Lower lobe of right lung (tissue), 2 donors: ENCODE data around the gene SFTPB. TPM values are rescaled to one million over a fixed set of nuclear protein-coding genes. Genes with fewer than 3 reads are reported as not detected.

Experiments used
- ATAC-seq, 2 donors: fragments of 200-7000 bp; cut with Tn5 transposase; one replicate each; pipeline ENCODE4 v1.9.1; 2020 to 2022; ENCODE audit warnings: mild to moderate bottlenecking in 2 of 2, moderate library complexity in 2 of 2
- DNase-seq: peaks from one replicate; pipeline ENCODE4 v3.0.0-alpha.2; 2020
- H3K27ac ChIP-seq: fragments of 200-600 bp; one replicate; pipeline ENCODE4 v1.8.0; 2022
- H3K27me3 ChIP-seq: fragments of 200-600 bp; one replicate; pipeline ENCODE4 v1.8.0; 2022; ENCODE audit warnings: low read depth
- H3K36me3 ChIP-seq: fragments of 200-600 bp; one replicate; pipeline ENCODE4 v1.8.0; 2022; ENCODE audit warnings: mild to moderate bottlenecking
- H3K4me1 ChIP-seq: fragments of 200-600 bp; one replicate; pipeline ENCODE4 v1.8.0; 2022
- H3K4me3 ChIP-seq: fragments of 200-600 bp; one replicate; pipeline ENCODE4 v1.8.0; 2022; ENCODE audit warnings: mild to moderate bottlenecking
- H3K9me3 ChIP-seq: fragments of 200-600 bp; one replicate; pipeline ENCODE4 v1.8.0; 2022
- CTCF ChIP-seq: fragments of 200-600 bp; IDR thresholded peaks from one replicate; pipeline ENCODE4 v1.8.0; 2022; ENCODE audit warnings: antibody characterized with exemption, mild to moderate bottlenecking
- intact Hi-C: fragments of 100-400 bp; cut with DNase I; formaldehyde crosslinking; loops from one replicate; pipeline ENCODE4 v1.11.0; 2022
- total RNA-seq: library from RNA; stranded (reverse); fragmentation: NEBNext Ultra II Directional; extraction: Animal tissue kit (Norgen Biotek cat#: 25700); gene quantifications from one replicate; pipeline ENCODE4 v1.2.1, GENCODE V29; 2021
- donor health status: DM: no; HTN: yes; CAD: no; lungs with severe emphysema.

SFTPB gene
- total RNA-seq, 1 donor from 2014 or later = 12,584 TPM

DNA sequence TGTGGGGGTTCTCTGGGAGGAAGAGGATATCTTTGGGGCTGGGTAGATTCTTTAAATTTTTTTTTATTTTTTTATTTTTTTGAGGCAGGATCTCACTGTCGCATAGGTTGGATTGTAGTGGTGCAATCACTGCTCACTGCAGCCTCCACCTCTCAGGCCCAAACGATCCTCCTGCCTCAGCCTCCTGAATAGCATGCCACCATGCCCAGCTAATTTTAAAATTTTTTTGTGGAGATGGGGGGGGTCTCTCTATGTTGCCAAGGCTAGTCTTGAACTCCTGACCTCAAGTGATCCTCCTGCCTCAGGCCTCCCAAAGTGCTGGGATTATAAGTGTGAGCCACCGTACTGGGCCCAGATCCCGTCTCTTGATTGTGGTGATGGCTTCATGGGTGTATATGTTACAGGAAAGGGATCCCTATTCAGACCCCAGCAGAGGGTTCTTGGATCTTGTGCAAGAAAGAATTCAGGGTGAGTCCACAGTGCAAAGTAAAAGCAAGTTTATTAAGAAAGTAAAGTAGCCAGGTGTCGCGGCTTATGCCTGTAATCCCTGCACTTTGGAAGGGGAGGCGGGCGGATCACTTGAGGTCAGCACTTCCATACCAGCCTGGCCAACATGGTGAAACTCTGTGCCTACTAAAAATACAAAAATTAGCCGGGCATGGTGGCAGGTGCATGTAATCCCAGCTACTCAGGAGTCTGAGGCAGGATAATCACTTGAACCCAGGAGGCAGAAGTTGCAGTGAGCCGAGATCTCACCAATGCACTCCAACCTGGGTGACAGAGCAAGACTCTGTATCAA is 54.1 kb downstream of the SFTPB start:
- ATAC-seq (no peak), DNase-seq (no peak)
- no peak overlapping the region for H3K4me3 ChIP-seq
- no peaks in the 10 kb centered on the region for H3K27me3 ChIP-seq
- H3K36me3 ChIP-seq = peaks cover 12% of the 10 kb centered on the region
- no peaks in the 10 kb centered on the region for H3K9me3 ChIP-seq
- intact Hi-C loops = no loop called here
- H3K27ac ChIP-seq = no peak overlapping the region
- TF ChIP-seq CTCF = no peak
- H3K4me1 ChIP-seq = peaks cover 45% of the 10 kb centered on the region

DNA sequence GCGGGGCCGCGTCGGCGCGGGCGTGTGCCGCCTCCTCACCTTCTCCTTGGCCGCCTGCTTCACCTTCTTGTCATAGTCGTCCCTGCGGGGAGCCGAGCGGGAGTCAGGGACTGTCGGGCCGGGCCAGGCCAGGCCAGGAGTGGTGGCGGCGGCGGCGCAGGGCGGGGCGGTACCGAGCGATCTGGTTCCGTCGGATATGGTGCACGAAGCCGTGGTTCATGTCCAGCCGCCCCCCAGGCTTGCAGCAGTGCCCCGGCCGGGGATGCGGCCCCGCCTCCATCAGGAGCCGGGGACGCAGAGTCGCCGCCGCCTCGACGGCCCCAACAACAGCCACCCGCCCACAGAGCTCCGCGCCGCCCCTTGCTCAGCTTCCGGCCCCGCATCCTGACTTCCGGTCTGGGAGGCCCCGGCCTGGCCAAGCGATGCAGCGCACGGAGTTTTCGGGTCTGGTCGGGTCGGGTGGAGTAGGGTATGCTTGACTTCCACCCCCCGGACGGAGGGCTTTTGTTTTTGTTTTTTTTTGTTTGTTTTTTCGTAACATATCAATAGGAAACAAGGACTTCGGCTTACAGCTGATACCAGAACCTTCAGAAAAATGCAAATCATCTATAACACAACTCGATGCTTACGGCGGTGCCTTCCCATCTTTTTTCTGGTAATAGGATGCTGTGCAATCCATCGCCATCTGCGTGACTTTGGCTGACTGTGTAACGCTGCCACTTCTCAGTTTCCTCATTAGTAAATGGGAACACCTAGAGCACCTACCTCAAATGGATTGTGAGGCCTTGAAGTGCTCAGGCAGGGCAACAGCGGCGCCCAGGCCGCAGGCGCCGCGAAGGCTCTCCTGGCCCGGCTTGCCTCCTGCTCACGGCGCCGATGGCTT is 56.1 kb downstream of the SFTPB start, which contains the start of gene C2orf68:
Gene C2orf68, minus strand, starts transcription at position 362 of the 883 bp plus-strand sequence. Its CDS starts 82 bp downstream, at position 280.
- intact Hi-C loops = no loop called here
- H3K4me1 ChIP-seq = peaks cover 49% of the 10 kb centered on the region
- H3K9me3 ChIP-seq = no peaks in the 10 kb centered on the region
- peak within 1 kb of the TSS; percentile 87 for H3K27ac ChIP-seq
- peak; percentile 94 for DNase-seq
- H3K27me3 ChIP-seq = no peaks in the 10 kb centered on the region
- H3K4me3 ChIP-seq = peak within 1 kb of the TSS; percentile 89
- ATAC-seq = peak; percentile 87 to 88
- TF ChIP-seq CTCF = no peak
- peaks cover 29% of the 10 kb centered on the region for H3K36me3 ChIP-seq

- H3K4me1 ChIP-seq = peaks cover 52% of the 10 kb centered on the region
- H3K4me3 ChIP-seq = peak overlapping the region; percentile 89
- no peaks in the 10 kb centered on the region for H3K27me3 ChIP-seq
- peak in 1 of 2 donors; percentile 35 for ATAC-seq
- peak overlapping the region; percentile 87 for H3K27ac ChIP-seq
- no peak for DNase-seq
- H3K36me3 ChIP-seq = peaks cover 29% of the 10 kb centered on the region
- intact Hi-C loops = no loop called here
- no peaks in the 10 kb centered on the region for H3K9me3 ChIP-seq
- no peak for TF ChIP-seq CTCF
These were observed 56.7 kb downstream of the SFTPB start for GRCh38 chr2:85611217-85611704.

Other genes starting within 250 kb of the SFTPB start
- gene SH2D6, start 249.5 kb downstream of the SFTPB start, total RNA-seq = 0.97 TPM
- gene MAT2A, start 129.0 kb downstream of the SFTPB start, total RNA-seq = 183 TPM
- gene GGCX, start 106.7 kb downstream of the SFTPB start, total RNA-seq = 62.2 TPM
- gene VAMP8, start 90.6 kb downstream of the SFTPB start, total RNA-seq = 272 TPM
- 87.0 TPM for gene VAMP5, start 83.8 kb downstream of the SFTPB start, total RNA-seq
- gene RNF181, start 72.5 kb downstream of the SFTPB start, total RNA-seq = 89.8 TPM
- gene TMEM150A, start 65.5 kb downstream of the SFTPB start, total RNA-seq = 28.9 TPM
- gene C2orf68, start 56.1 kb downstream of the SFTPB start, total RNA-seq = 40.6 TPM
- 40.2 TPM for gene USP39, start 52.0 kb downstream of the SFTPB start, total RNA-seq
- gene GNLY, start 26.2 kb upstream of the SFTPB start, total RNA-seq = 21.5 TPM
- 44.9 TPM for gene ATOH8, start 85.8 kb upstream of the SFTPB start, total RNA-seq
- 72.4 TPM for gene ST3GAL5, start 220.8 kb upstream of the SFTPB start, total RNA-seq